ENCODE results near the gene NEDD8.

Gene NEDD8

DNA sequence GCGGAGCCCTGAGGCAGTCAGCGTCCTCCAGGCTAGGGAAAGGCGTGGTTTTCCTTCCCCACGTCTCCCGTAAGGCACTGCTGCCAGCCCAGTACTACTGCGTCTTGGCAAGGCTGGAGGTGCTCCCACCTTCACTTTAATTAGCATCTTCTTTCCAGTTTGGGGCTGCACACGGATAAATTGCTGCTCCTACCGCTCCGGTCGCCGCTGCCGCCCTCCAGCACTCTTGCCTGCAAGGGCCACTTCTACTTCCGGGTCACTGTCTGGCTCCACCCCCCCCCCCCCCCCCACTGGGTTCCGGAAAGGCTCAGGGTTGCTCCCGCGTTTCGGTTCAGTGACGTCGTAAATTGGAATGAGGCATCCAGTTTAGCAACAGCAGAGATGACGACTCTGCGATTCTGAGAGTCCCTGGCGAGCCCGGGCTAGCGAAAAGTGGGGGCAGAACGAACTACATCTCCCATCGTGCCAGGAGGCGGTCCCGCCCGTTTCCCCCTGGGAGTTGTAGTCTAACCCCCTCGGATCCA is at the start of gene NEDD8:
Gene NEDD8, minus strand, starts transcription at position 247 of the 524 bp plus-strand sequence. Its CDS starts 100 bp downstream, at position 147.
- intact Hi-C loops (cut with micrococcal nuclease) = loop anchor here (1.0 to 2.0 kb wide), 4 partner anchors 10 to 85 kb away; partner anchors contain the start of genes IPO4, MDP1, PSME2 and RNF31
- Mint-ChIP-seq H3K36me3 (ENCODE audit: low read depth) (peaks cover 63% of the 10 kb centered on the region), H3K4me1 (ENCODE audit: low read depth) (peaks cover 66% of the 10 kb centered on the region), H3K4me3 (peak within 1 kb of the TSS; percentile 92), H3K9me3 (no peaks in the 10 kb centered on the region), H3K27me3 (no peaks in the 10 kb centered on the region), H3K27ac (peak within 1 kb of the TSS; percentile 88)

DNA sequence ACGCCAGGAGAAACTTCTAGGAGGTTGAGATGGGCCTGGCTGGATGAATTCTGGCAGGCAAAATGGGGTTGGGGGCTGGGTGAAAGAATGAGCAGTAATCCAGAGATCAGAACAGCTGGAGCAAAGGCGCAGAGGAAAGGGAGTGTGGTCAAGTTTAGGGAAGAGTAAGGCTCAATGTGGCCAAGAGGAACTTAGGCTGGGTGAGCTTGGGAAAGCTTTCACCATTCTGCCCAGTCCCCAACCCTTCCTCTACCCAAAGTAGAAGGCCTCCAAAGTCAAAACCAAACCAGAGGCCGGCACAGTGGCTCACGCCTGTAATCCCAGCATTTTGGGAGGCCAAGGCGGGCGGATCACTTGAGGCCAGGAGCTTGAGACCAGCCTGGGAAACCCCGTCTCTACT is 49.5 kb upstream of the NEDD8 start:
- Mint-ChIP-seq H3K27me3 (no peaks in the 10 kb centered on the region), H3K36me3 (ENCODE audit: low read depth) (peaks cover 8% of the 10 kb centered on the region), H3K4me3 (no peak overlapping the region), H3K4me1 (ENCODE audit: low read depth) (peaks cover 74% of the 10 kb centered on the region), H3K27ac (peak overlapping the region; percentile 86), H3K9me3 (no peaks in the 10 kb centered on the region)
- intact Hi-C loops (cut with micrococcal nuclease) = no loop called here

DNA sequence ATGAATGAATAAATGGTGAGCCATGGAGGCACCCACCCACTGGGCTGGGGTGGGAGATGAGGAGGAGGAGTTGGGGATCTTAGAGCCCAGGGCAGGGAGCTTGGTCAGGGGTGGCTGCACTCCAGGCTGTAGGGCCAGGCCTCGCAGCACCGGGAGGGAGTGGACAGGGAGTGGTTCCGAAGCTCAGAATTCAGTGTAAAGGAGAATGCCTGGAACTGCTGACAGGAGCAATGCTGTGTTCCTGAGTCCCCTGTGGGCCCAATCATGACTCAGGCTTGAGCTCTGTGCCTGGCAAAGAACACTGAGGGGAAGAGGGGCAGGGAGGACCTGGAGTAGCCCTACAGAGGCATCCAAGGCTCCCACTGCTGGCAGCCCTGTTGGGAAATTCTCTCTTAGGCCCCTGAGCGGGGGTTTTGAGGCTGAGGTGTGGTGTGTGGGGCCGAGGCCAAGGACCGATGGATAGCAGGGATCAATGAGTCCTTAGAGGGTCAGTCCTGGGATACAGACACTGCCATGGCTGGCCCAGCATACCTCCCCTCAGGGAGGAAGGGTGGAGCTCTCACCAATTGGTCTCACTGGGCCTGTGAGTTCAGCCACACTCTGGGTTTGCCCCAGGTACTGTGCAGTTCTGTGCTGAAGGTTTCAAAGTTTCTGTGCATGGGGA is 48.8 kb upstream of the NEDD8 start:
- H3K4me3 Mint-ChIP-seq = no peak overlapping the region
- peaks cover 8% of the 10 kb centered on the region for H3K36me3 Mint-ChIP-seq (ENCODE audit: low read depth)
- no peaks in the 10 kb centered on the region for H3K9me3 Mint-ChIP-seq
- peak overlapping the region; percentile 86 for H3K27ac Mint-ChIP-seq
- H3K27me3 Mint-ChIP-seq = no peaks in the 10 kb centered on the region
- peaks cover 79% of the 10 kb centered on the region for H3K4me1 Mint-ChIP-seq (ENCODE audit: low read depth)
- intact Hi-C loops (cut with micrococcal nuclease) = no loop called here

DNA sequence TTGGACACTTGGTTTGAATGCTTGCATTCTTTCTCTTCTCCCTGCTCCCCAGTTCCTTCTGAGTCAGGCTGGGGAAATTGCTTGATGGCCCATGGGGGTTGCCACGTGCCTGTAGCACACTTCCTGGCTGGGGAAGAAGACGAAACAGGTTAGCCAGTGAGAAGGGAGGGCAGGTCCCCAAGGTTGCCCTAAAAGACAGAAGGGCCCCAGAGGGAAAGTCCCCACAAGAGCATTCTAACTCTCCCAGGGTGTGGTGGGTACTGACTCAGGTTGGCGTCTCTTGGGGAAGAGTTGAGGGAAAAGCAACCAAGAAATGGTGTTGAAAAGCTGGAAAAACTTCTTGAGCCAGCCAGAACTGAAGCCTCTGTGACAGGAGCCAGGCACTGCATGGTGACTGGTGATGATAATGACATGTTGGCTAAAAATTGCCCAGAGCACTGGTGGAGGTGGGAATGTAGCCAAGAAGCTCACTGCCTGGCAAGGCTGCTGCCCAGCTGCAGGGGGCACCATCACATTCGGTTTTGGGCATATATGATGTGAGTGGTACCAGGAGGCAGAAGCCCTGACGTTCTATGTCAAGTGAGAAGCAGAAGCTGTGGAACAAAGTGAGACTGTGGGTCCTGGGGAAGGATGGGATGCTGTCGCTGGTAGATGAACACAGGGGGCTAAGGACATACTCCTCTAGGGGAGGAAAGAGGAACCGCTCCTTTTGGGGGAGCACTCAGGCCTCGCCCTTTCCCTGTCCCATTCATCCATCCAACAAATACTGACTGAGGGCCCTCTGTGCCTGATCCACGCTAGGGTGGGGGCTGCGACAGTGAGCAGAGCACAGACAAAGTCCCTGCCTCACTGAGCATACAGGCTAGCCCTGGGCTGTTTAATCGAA is 47.4 kb upstream of the NEDD8 start:
- peaks cover 87% of the 10 kb centered on the region for H3K4me1 Mint-ChIP-seq (ENCODE audit: low read depth)
- H3K9me3 Mint-ChIP-seq = no peaks in the 10 kb centered on the region
- H3K4me3 Mint-ChIP-seq = no peak overlapping the region
- H3K36me3 Mint-ChIP-seq (ENCODE audit: low read depth) = peaks cover 8% of the 10 kb centered on the region
- H3K27ac Mint-ChIP-seq = peak overlapping the region; percentile 86
- no peaks in the 10 kb centered on the region for H3K27me3 Mint-ChIP-seq
- intact Hi-C loops (cut with micrococcal nuclease) = loop anchor here (1.0 kb wide), 1 partner anchor 18 kb away; no protein-coding TSS in a partner anchor

DNA sequence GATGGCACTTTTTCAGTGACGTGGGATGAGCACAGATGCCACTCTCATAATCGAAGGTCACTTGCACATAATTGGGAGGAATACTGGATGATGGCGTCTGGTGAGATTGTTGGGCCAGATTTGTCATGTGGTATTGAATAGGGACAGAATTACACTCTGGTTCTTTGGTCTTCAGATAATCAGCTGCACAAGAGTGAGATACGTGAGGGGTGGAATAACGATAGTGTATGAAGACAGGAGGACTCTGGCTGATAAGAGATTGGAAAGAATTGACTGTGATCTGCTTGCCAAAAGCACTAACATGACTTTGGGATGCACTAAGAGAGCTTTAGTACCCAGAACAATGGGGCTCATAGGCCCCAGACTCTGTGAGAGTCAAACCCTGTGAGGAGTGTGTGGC is 46.3 kb upstream of the NEDD8 start:
- H3K9me3 Mint-ChIP-seq = no peaks in the 10 kb centered on the region

DNA sequence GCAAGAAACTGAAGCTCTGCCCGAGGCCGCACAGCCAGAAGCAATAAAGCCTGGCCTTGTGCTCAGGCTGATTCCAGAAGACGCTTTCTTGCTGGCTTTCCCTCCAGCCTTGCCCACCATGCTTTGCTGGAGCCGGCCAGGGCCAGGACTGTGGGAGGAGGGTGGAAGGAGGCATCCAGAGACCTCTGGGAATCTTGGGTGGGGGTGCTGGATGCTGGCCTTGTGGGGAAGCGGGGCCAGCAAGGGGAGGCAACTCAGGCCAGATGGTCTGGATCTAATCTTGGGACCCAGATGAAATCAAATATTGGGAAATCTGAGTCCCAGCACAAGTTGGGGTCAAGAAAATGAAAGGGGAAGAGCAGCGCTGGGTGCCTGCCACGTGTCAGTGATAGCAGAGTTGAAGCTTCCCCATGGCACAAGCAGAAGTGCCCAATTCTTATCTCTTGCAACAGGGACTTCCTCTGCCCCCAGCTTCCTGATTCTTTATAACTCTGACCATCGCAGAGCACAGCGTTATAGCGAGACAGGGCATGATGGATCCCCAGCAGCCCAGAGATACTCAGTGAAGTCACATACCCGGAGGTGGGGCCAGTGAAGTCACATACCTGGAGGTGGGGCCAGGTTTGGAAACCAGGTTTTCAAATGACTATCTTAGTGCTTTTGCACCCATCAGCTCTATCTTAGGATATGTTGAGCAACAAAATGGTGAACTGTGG is 45.6 kb upstream of the NEDD8 start:
- Mint-ChIP-seq H3K27ac (peak overlapping the region; percentile 86), H3K27me3 (no peaks in the 10 kb centered on the region), H3K36me3 (ENCODE audit: low read depth) (peaks cover 8% of the 10 kb centered on the region), H3K4me1 (ENCODE audit: low read depth) (peaks cover 92% of the 10 kb centered on the region), H3K4me3 (peak overlapping the region; percentile 41), H3K9me3 (no peaks in the 10 kb centered on the region)
- intact Hi-C loops (cut with micrococcal nuclease) = no loop called here

More for the DNA sequence above, 46.3 kb upstream of the NEDD8 start:
- Mint-ChIP-seq H3K36me3 (ENCODE audit: low read depth) (peaks cover 8% of the 10 kb centered on the region), H3K27me3 (no peaks in the 10 kb centered on the region), H3K27ac (peak overlapping the region; percentile 86), H3K4me3 (peak overlapping the region; percentile 35), H3K4me1 (ENCODE audit: low read depth) (peaks cover 87% of the 10 kb centered on the region)
- intact Hi-C loops (cut with micrococcal nuclease) = no loop called here

DNA sequence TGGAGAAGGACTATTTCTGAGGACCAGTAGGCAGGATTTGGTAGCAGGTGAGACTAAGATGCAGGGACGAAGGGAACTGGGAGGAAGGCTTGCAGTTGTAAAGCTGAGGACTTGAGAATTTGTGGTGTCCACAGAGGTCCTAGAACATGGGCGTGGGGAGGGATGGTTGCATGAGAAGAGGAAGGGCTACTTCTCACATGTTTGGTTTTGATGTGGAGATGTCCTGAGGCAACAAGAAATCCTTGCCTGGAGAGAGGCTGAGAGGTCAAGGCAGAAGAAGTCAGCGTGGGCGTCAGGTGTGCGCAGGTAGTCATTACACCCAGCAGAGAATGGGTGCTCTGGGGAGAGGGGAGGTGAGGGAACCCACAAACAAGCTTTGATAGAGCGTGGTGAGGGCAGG is 44.9 kb upstream of the NEDD8 start:
- Mint-ChIP-seq H3K36me3 (ENCODE audit: low read depth) (peaks cover 8% of the 10 kb centered on the region), H3K27ac (peak overlapping the region; percentile 86), H3K4me3 (peak overlapping the region; percentile 44), H3K27me3 (no peaks in the 10 kb centered on the region), H3K9me3 (no peaks in the 10 kb centered on the region), H3K4me1 (ENCODE audit: low read depth) (peaks cover 92% of the 10 kb centered on the region)
- intact Hi-C loops (cut with micrococcal nuclease) = no loop called here

DNA sequence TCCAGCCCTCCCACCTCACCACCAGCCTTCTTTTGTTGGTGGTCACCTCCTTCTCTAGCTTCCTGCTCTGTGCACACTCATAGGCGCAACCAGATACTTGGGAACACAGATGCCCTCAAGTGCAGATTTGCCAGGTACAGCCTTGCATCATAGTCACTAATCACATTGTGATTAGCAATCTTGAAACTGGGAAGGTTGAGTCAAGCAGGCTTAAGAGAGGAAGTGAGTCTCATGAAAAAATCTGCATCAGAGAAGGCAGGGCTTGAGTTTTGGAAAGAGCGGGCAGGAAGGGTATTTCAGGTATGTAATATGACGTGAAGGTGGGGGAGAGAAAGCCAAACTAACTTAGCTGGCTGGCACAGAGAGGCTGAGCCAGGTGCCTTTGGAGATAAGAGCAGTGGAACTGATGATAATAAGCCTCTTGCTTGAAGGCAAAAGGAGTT is 42.0 kb upstream of the NEDD8 start:
- peaks cover 20% of the 10 kb centered on the region for H3K36me3 Mint-ChIP-seq (ENCODE audit: low read depth)
- intact Hi-C loops (cut with micrococcal nuclease) = no loop called here
- H3K4me3 Mint-ChIP-seq = no peak overlapping the region
- H3K4me1 Mint-ChIP-seq (ENCODE audit: low read depth) = peaks cover 80% of the 10 kb centered on the region
- H3K27ac Mint-ChIP-seq = peak overlapping the region; percentile 79
- H3K27me3 Mint-ChIP-seq = no peaks in the 10 kb centered on the region
- H3K9me3 Mint-ChIP-seq = no peaks in the 10 kb centered on the region

DNA sequence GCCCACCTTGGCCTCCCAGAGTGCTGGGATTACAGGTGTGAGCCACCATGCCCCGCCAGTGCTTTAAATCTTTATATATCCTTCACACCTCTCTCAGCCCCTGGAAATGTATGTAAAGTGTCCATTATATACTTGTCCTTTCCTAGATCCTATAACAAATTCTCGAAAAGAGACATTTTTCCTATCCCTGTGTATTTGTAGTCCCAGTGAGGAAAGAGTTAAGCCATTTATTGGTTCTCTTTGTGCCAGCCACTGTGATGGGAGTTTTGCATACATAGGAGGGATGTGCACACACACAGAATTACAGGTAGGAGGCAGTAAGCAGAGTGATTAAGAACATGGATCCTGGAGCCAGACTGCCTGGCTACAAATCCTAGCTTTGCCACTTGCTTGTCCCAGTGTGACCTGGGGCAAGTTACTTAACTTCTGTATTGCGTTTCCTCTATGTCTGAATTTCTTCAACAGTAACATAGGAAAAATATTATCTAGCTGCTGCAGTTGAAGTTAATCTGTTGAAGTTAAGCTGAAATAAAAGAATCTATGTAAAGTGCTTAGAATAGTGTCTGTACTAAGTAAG is 41.3 kb upstream of the NEDD8 start:
- intact Hi-C loops (cut with micrococcal nuclease) = no loop called here

DNA sequence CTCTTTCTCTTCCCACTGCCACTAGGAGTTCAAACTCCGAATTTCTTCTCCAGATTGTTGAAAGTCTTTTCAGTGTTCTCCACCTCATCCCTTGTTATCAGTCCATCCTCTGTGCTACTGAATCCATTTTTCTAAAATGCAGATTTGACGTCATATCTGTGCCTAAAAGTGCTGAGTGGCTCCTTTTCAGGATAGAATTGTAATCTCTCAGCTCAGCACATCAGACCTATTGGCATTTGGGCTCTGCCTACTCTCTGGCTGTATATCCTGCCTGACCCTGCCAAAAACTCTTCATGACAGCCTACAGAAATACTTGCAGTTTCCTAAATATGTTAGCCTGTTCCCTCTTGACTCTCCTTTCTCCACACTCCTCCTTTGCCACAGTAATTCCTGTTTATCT is 40.3 kb upstream of the NEDD8 start:
- intact Hi-C loops (cut with micrococcal nuclease) = no loop called here
- Mint-ChIP-seq H3K9me3 (no peaks in the 10 kb centered on the region), H3K4me3 (peak overlapping the region; percentile 90), H3K36me3 (ENCODE audit: low read depth) (peaks cover 29% of the 10 kb centered on the region), H3K4me1 (ENCODE audit: low read depth) (peaks cover 64% of the 10 kb centered on the region), H3K27me3 (no peaks in the 10 kb centered on the region), H3K27ac (peak overlapping the region; percentile 79)

More for the DNA sequence above, 41.3 kb upstream of the NEDD8 start:
- H3K4me3 Mint-ChIP-seq = no peak overlapping the region
- H3K4me1 Mint-ChIP-seq (ENCODE audit: low read depth) = peaks cover 74% of the 10 kb centered on the region
- no peaks in the 10 kb centered on the region for H3K27me3 Mint-ChIP-seq
- H3K27ac Mint-ChIP-seq = peak overlapping the region; percentile 79
- no peaks in the 10 kb centered on the region for H3K9me3 Mint-ChIP-seq
- H3K36me3 Mint-ChIP-seq (ENCODE audit: low read depth) = peaks cover 23% of the 10 kb centered on the region

DNA sequence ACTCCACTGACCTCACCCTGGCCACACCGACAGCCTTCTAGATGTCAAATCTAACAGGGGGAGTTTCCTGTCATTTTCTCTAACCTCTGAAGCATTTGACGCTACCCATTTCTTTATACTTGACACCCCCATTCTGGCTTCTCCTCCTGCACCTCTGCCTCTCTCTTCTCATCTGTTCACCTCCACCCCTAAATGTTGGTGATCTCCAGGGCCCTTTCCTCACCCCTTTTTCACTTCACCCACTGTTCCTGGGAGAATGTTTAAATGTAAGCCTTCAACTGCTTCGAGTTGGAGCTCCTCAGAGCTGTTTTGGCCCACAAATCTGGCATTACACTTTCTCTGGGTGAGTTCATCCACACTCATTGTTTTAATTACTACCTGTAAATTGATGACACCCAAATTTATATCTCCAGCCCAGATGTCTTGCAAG is 39.7 kb upstream of the NEDD8 start:
- H3K36me3 Mint-ChIP-seq (ENCODE audit: low read depth) = peaks cover 35% of the 10 kb centered on the region
- peak overlapping the region; percentile 79 for H3K27ac Mint-ChIP-seq
- H3K4me1 Mint-ChIP-seq (ENCODE audit: low read depth) = peaks cover 64% of the 10 kb centered on the region
- no peaks in the 10 kb centered on the region for H3K27me3 Mint-ChIP-seq
- no peaks in the 10 kb centered on the region for H3K9me3 Mint-ChIP-seq
- intact Hi-C loops (cut with micrococcal nuclease) = loop anchor here (2.0 kb wide), 1 partner anchor 29 kb away; the partner anchor contains the start of gene TINF2
- H3K4me3 Mint-ChIP-seq = peak overlapping the region; percentile 90

DNA sequence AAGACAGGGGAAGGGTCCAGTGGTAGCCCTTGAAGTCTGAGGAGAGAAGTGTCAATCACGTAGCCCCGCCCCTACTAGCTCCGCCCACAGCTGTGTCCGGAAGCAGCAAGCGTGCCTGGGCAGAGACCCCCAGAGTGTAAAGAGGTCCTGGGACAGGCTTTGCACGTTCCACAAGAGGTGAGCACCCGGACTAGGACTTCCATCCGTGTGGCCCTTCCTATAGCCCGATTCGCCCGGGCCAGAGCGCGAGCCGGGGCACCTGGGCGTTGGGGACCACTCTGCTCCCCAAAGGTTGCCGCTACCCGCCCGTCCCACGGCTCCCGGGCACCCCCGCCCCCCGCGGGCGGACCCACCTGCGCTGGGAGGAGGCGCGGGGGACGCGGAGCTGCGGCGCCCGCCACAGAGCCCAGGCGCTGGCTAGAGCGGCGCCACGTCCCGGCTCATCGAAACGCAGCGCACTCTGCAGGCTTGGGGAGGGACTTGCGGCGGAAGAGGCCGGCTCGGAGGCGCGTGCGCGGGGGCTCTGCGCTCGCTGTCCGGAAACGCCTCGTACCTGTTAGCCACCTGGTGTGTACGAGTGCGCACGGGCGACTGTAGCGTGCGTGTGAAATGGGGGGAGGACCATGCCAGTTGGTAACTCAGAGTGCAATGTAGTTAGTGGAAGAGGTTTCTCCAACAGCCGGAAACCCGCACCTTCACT is 39.1 kb upstream of the NEDD8 start, which contains the start of gene RABGGTA:
Gene RABGGTA, minus strand, starts transcription at position 464 of the 700 bp plus-strand sequence. CDS start 482 bp downstream, outside the sequence.
- Mint-ChIP-seq H3K36me3 (ENCODE audit: low read depth) (peaks cover 41% of the 10 kb centered on the region), H3K4me1 (ENCODE audit: low read depth) (peaks cover 64% of the 10 kb centered on the region), H3K27ac (peak within 1 kb of the TSS; percentile 79), H3K27me3 (no peaks in the 10 kb centered on the region), H3K9me3 (no peaks in the 10 kb centered on the region), H3K4me3 (peak within 1 kb of the TSS; percentile 90)
- intact Hi-C loops (cut with micrococcal nuclease) = loop anchor here (2.0 kb wide), 1 partner anchor 28 kb away; the partner anchor contains the start of gene TINF2
